Smooth muscle cell (in vitro differentiated cells): Measurements from ENCODE around the gene MAP6D1. TPM values are rescaled to one million over a fixed set of nuclear protein-coding genes. Genes with fewer than 3 reads are reported as not detected.

Source experiments
- DNase-seq: peaks from one replicate; lab custom pipeline; 2025; ENCODE audit not compliant: unreplicated experiment; lab: John Stamatoyannopoulos, UW
- H2AFZ ChIP-seq: fragments of 200-600 bp; sonication (generic); 2 replicates; pipeline ENCODE4 v1.6.0; 2016; ENCODE audit warnings: antibody characterized with exemption, low read depth, mild to moderate bottlenecking
- H3F3A ChIP-seq: fragments of 200-600 bp; sonication (generic); 2 replicates; pipeline ENCODE4 v1.6.0; 2017; ENCODE audit warnings: antibody characterized with exemption, low read depth
- H3K27ac ChIP-seq: fragments of 200-600 bp; sonication (generic); 2 replicates; pipeline ENCODE4 v1.5.1; 2016; ENCODE audit warnings: low read depth, mild to moderate bottlenecking
- H3K27me3 ChIP-seq: fragments of 200-600 bp; sonication (generic); 2 replicates; pipeline ENCODE4 v1.6.1; 2016; ENCODE audit warnings: low read depth, mild to moderate bottlenecking
- H3K36me3 ChIP-seq: fragments of 200-600 bp; sonication (generic); 2 replicates; pipeline ENCODE4 v1.5.1; 2016; ENCODE audit warnings: low read depth
- H3K4me1 ChIP-seq: fragments of 200-600 bp; sonication (generic); 2 replicates; pipeline ENCODE4 v1.5.1; 2016; ENCODE audit warnings: low read depth
- H3K4me2 ChIP-seq: fragments of 200-600 bp; sonication (generic); 2 replicates; pipeline ENCODE4 v1.6.0; 2016; ENCODE audit warnings: mild to moderate bottlenecking
- H3K4me3 ChIP-seq: fragments of 200-600 bp; sonication (generic); 2 replicates; pipeline ENCODE4 v1.5.1; 2016; ENCODE audit warnings: mild to moderate bottlenecking
- H3K79me2 ChIP-seq: fragments of 200-600 bp; sonication (generic); 2 replicates; pipeline ENCODE4 v1.6.0; 2016; ENCODE audit warnings: low read depth, mild to moderate bottlenecking
- H3K9ac ChIP-seq: fragments of 200-600 bp; sonication (generic); 2 replicates; pipeline ENCODE4 v1.6.0; 2016; ENCODE audit warnings: low read depth
- H3K9me3 ChIP-seq: fragments of 200-600 bp; sonication (generic); replicated peaks from 2 replicates; pipeline ENCODE4 v1.5.1; 2016; ENCODE audit warnings: low read depth
- H4K20me1 ChIP-seq: fragments of 200-600 bp; sonication (generic); 2 replicates; pipeline ENCODE4 v1.6.0; 2016; ENCODE audit warnings: low read depth
- CTCF ChIP-seq: fragments of 200-600 bp; sonication (generic); IDR thresholded peaks from 2 replicates; pipeline ENCODE4 v1.5.1; 2017; ENCODE audit warnings: borderline replicate concordance, mild to moderate bottlenecking, antibody characterized with exemption; ENCODE audit not compliant: insufficient read depth, poor library complexity, severe bottlenecking
- WGBS: methylation state at CpG from one replicate; pipeline ENCODE4 v1.1.7; 2016; ENCODE audit warnings: low lambda C conversion rate; 5-methylcytosine and 5-hydroxymethylcytosine counted together
- polyA plus RNA-seq: library from polyadenylated mRNA; unstranded; fragments of >200 nt; fragmentation: Nextera tagmentation; extraction: Ambion mirVana; gene quantifications from 2 replicates; pipeline ENCODE4 v1.2.1, GENCODE V29; 2016
- total RNA-seq: library from RNA; depleted of rRNA; stranded (reverse); fragments of >200 nt; gene quantifications from 2 replicates; pipeline ENCODE4 v1.2.3, GENCODE V29; 2014

The MAP6D1 gene
- total and polyA plus RNA-seq, 2 experiments from 2014 or later: 2.4 to 3.8 TPM

GRCh38 chr3:183817639-183818038 is 7.7 kb downstream of the MAP6D1 start:
- no peak for TF ChIP-seq CTCF
- H3K79me2 ChIP-seq: no peaks in the 10 kb centered on the region
- no peaks in the 10 kb centered on the region for H3K9me3 ChIP-seq
- H4K20me1 ChIP-seq: no peaks in the 10 kb centered on the region
- WGBS: 90% methylated on average over 9 of the region's 9 CpGs
- no peaks in the 10 kb centered on the region for H3K27me3 ChIP-seq
- no peaks in the 10 kb centered on the region for H3K4me1 ChIP-seq
- no peak overlapping the region for H3K27ac ChIP-seq
- no peak for DNase-seq
- no peak overlapping the region for H3K9ac ChIP-seq
- H2AFZ ChIP-seq: no peak overlapping the region
- no peak overlapping the region for H3K4me3 ChIP-seq
- H3K36me3 ChIP-seq: no peaks in the 10 kb centered on the region
- no peak overlapping the region for H3K4me2 ChIP-seq
- H3F3A ChIP-seq: peaks cover 6% of the 10 kb centered on the region

GRCh38 chr3:183816681-183817510 is 8.5 kb downstream of the MAP6D1 start:
- H3K4me2 ChIP-seq: no peak overlapping the region
- no peaks in the 10 kb centered on the region for H3K36me3 ChIP-seq
- H2AFZ ChIP-seq: no peak overlapping the region
- H3K9me3 ChIP-seq: no peaks in the 10 kb centered on the region
- H3K27ac ChIP-seq: no peak overlapping the region
- H3K4me3 ChIP-seq: no peak overlapping the region
- H3F3A ChIP-seq: peaks cover 6% of the 10 kb centered on the region
- H3K4me1 ChIP-seq: no peaks in the 10 kb centered on the region
- WGBS: 93% methylated on average over 19 of the region's 20 CpGs
- H3K79me2 ChIP-seq: no peaks in the 10 kb centered on the region
- H3K27me3 ChIP-seq: no peaks in the 10 kb centered on the region
- no peak overlapping the region for H3K9ac ChIP-seq
- H4K20me1 ChIP-seq: no peaks in the 10 kb centered on the region
- DNase-seq: no peak
- TF ChIP-seq CTCF: no peak

GRCh38 chr3:183815951-183816475 is 9.4 kb downstream of the MAP6D1 start:
- WGBS: 85% methylated on average over 12 of the region's 12 CpGs

More at GRCh38 chr3:183815951-183816475, 9.4 kb downstream of the MAP6D1 start:
- Histone ChIP-seq H3K27ac (no peak overlapping the region), H2AFZ (no peak overlapping the region), H3K36me3 (no peaks in the 10 kb centered on the region), H3F3A (peaks cover 6% of the 10 kb centered on the region), H3K9me3 (no peaks in the 10 kb centered on the region), H3K4me3 (no peak overlapping the region), H3K9ac (no peak overlapping the region), H3K79me2 (no peaks in the 10 kb centered on the region), H4K20me1 (no peaks in the 10 kb centered on the region), H3K27me3 (no peaks in the 10 kb centered on the region), H3K4me2 (no peak overlapping the region), H3K4me1 (no peaks in the 10 kb centered on the region)
- no peak for DNase-seq
- no peak for TF ChIP-seq CTCF
